Measurements from ENCODE around the gene MORC3. TPM values are rescaled to one million over a fixed set of nuclear protein-coding genes. Genes with fewer than 3 reads are reported as not detected.

The MORC3 gene
- total RNA-seq, 1 donor from 2014 or later: 25.9 TPM

GRCh38 chr21:36354918-36355680, 35.1 kb downstream of the MORC3 start:
- no peak for TF ChIP-seq CTCF (IDR thresholded peaks at IDR 0.05; ENCODE audit: insufficient read depth, low read length, poor library complexity, severe bottlenecking)
- Histone ChIP-seq H3K36me3 (ENCODE audit: control insufficient read depth, insufficient read depth, low read length) (no peaks in the 10 kb centered on the region), H3K27me3 (ENCODE audit: control insufficient read depth, insufficient read depth, low read length) (no peaks in the 10 kb centered on the region)

GRCh38 chr21:36355868-36356267, 35.9 kb downstream of the MORC3 start:
- no peak for TF ChIP-seq CTCF (IDR thresholded peaks at IDR 0.05; ENCODE audit: insufficient read depth, low read length, poor library complexity, severe bottlenecking)
- Histone ChIP-seq H3K36me3 (ENCODE audit: control insufficient read depth, insufficient read depth, low read length) (no peaks in the 10 kb centered on the region), H3K4me3 (ENCODE audit: low read depth, low read length) (no peak overlapping the region), H3K27me3 (ENCODE audit: control insufficient read depth, insufficient read depth, low read length) (no peaks in the 10 kb centered on the region)
- DNase-seq (ENCODE audit: low read depth): no peak

More at GRCh38 chr21:36354918-36355680, 35.1 kb downstream of the MORC3 start:
- no peak for DNase-seq (ENCODE audit: low read depth)
- H3K4me3 ChIP-seq (ENCODE audit: low read depth, low read length): no peak overlapping the region

GRCh38 chr21:36359185-36359584, 39.2 kb downstream of the MORC3 start:
- no peak for DNase-seq (ENCODE audit: low read depth)
- no peaks in the 10 kb centered on the region for H3K27me3 ChIP-seq (ENCODE audit: control insufficient read depth, insufficient read depth, low read length)
- no peaks in the 10 kb centered on the region for H3K36me3 ChIP-seq (ENCODE audit: control insufficient read depth, insufficient read depth, low read length)
- TF ChIP-seq CTCF (IDR thresholded peaks at IDR 0.05; ENCODE audit: insufficient read depth, low read length, poor library complexity, severe bottlenecking): no peak
- H3K4me3 ChIP-seq (ENCODE audit: low read depth, low read length): no peak overlapping the region

- H3K36me3 ChIP-seq (ENCODE audit: control insufficient read depth, insufficient read depth, low read length): peaks cover 4% of the 10 kb centered on the region
- TF ChIP-seq CTCF (IDR thresholded peaks at IDR 0.05; ENCODE audit: insufficient read depth, low read length, poor library complexity, severe bottlenecking): no peak
These were observed 49.2 kb downstream of the MORC3 start for GRCh38 chr21:36369064-36369685.

GRCh38 chr21:36375994-36376393, 56.0 kb downstream of the MORC3 start:
- no peak overlapping the region for H3K4me3 ChIP-seq (ENCODE audit: low read depth, low read length)
- no peaks in the 10 kb centered on the region for H3K27me3 ChIP-seq (ENCODE audit: control insufficient read depth, insufficient read depth, low read length)
- H3K36me3 ChIP-seq (ENCODE audit: control insufficient read depth, insufficient read depth, low read length): no peaks in the 10 kb centered on the region
- no peak for DNase-seq (ENCODE audit: low read depth)
- TF ChIP-seq CTCF (IDR thresholded peaks at IDR 0.05; ENCODE audit: insufficient read depth, low read length, poor library complexity, severe bottlenecking): no peak

More at GRCh38 chr21:36369064-36369685, 49.2 kb downstream of the MORC3 start:
- no peak for DNase-seq (ENCODE audit: low read depth)
- H3K4me3 ChIP-seq (ENCODE audit: low read depth, low read length): no peak overlapping the region
- no peaks in the 10 kb centered on the region for H3K27me3 ChIP-seq (ENCODE audit: control insufficient read depth, insufficient read depth, low read length)
